Ammon's horn (tissue), 1 donor: ENCODE measurements around the gene CCDC141.
"Not testable (repeated sequence)": the region's sequence is repeated elsewhere in the genome, so short reads cannot be mapped to it uniquely, and the experiment has no call there.

Source experiments
- DNase-seq: peaks from one replicate; pipeline ENCODE4 v3.0.0-alpha.2; 2016; ENCODE audit warnings: low spot score

CCDC141 gene

GRCh38 chr2:179036353-179036905, 13.5 kb downstream of the CCDC141 start:
- no peak for DNase-seq

GRCh38 chr2:179031731-179032408, 18.1 kb downstream of the CCDC141 start:
- no peak for DNase-seq

GRCh38 chr2:179024445-179024844, 25.5 kb downstream of the CCDC141 start:
- no peak for DNase-seq

GRCh38 chr2:179022685-179023084, 27.3 kb downstream of the CCDC141 start:
- DNase-seq = no peak

GRCh38 chr2:179021258-179021657, 28.7 kb downstream of the CCDC141 start:
- DNase-seq = no peak

- no peak for DNase-seq
Observed at GRCh38 chr2:179020156-179020750, 29.7 kb downstream of the CCDC141 start.

- no peak for DNase-seq
Observed at GRCh38 chr2:179019260-179019659, 30.7 kb downstream of the CCDC141 start.

- no peak for DNase-seq
Observed at GRCh38 chr2:179017773-179018357, 32.1 kb downstream of the CCDC141 start.

- not testable (repeated sequence) for DNase-seq
Observed at GRCh38 chr2:179014189-179014588, 35.7 kb downstream of the CCDC141 start.

- no peak for DNase-seq
Observed at GRCh38 chr2:179005976-179006375, 44.0 kb downstream of the CCDC141 start.

GRCh38 chr2:178999476-178999875, 50.5 kb downstream of the CCDC141 start:
- DNase-seq = no peak

GRCh38 chr2:178998539-178998938, 51.4 kb downstream of the CCDC141 start:
- no peak for DNase-seq

- DNase-seq = no peak
Observed at GRCh38 chr2:178997477-178997876, 52.5 kb downstream of the CCDC141 start.

- no peak for DNase-seq
Observed at GRCh38 chr2:178997067-178997466, 52.9 kb downstream of the CCDC141 start.

GRCh38 chr2:178994264-178994663, 55.7 kb downstream of the CCDC141 start:
- no peak for DNase-seq

- DNase-seq = no peak
Observed at GRCh38 chr2:178993788-178994187, 56.1 kb downstream of the CCDC141 start.

- DNase-seq = peak; percentile 3
Observed at GRCh38 chr2:178992719-178993118, 57.2 kb downstream of the CCDC141 start.

GRCh38 chr2:178990533-178991241, 59.2 kb downstream of the CCDC141 start:
- DNase-seq = no peak

- not testable (repeated sequence) for DNase-seq
Observed at GRCh38 chr2:178989424-178989823, 60.5 kb downstream of the CCDC141 start.

GRCh38 chr2:178982652-178983051, 67.3 kb downstream of the CCDC141 start:
- not testable (repeated sequence) for DNase-seq

- DNase-seq = no peak
Observed at GRCh38 chr2:178980815-178981214, 69.1 kb downstream of the CCDC141 start.

GRCh38 chr2:178978667-178979066, 71.3 kb downstream of the CCDC141 start:
- no peak for DNase-seq

- no peak for DNase-seq
Observed at GRCh38 chr2:178976351-178976750, 73.6 kb downstream of the CCDC141 start.
